ACC112 (cell line): ENCODE results near the gene EI24.

Experiments used
- H2AFZ ChIP-seq: fragments of 200-600 bp; sonication (generic); one replicate; pipeline ENCODE4 v1.6.0; 2017; ENCODE audit warnings: antibody characterized with exemption, low read length; ENCODE audit not compliant: unreplicated experiment
- H3K27ac ChIP-seq: fragments of 200-600 bp; sonication (generic); 2 replicates; pipeline ENCODE4 v1.5.1; 2014; ENCODE audit warnings: low read depth, mild to moderate bottlenecking, antibody characterized with exemption, low read length, moderate library complexity
- H3K27me3 ChIP-seq: fragments of 200-600 bp; sonication (generic); 2 replicates; pipeline ENCODE4 v1.6.1; 2014; ENCODE audit warnings: mild to moderate bottlenecking, antibody characterized with exemption, low read length, moderate library complexity, mixed read lengths; ENCODE audit not compliant: insufficient read depth
- H3K36me3 ChIP-seq: fragments of 200-600 bp; sonication (generic); 2 replicates; pipeline ENCODE4 v1.6.1; 2016; ENCODE audit warnings: mild to moderate bottlenecking, antibody characterized with exemption, low read length, moderate library complexity, mixed read lengths; ENCODE audit not compliant: insufficient read depth
- H3K4me1 ChIP-seq: fragments of 200-600 bp; sonication (generic); one replicate; pipeline ENCODE4 v1.6.1; 2016; ENCODE audit warnings: low read length, mixed read lengths; ENCODE audit not compliant: insufficient read depth, unreplicated experiment, control insufficient read depth
- H3K4me3 ChIP-seq: fragments of 200-600 bp; sonication (generic); 2 replicates; pipeline ENCODE4 v1.5.1; 2014; ENCODE audit warnings: mild to moderate bottlenecking, low read depth, low read length
- H3K79me2 ChIP-seq: fragments of 200-600 bp; sonication (generic); one replicate; pipeline ENCODE4 v1.6.0; 2016; ENCODE audit warnings: low read length; ENCODE audit not compliant: control insufficient read depth, unreplicated experiment, insufficient read depth

The EI24 gene

DNA sequence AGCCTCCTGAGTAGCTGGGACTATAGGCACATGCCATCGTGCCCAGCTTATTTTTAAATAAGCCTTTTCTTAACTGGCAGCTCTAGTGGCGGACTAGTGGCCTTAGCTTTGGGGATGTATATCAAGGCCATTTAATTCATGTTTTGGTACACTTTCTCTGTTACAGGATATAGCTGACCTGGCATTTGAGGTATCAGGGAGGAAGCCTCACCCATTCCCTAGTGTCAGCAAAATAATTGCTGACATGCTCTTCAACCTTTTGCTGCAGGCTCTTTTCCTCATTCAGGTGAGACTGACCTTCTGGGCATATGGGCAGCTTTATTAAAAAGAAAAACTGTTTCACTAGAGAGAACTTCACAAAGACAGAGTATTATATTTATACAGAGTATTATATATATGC lies 9.5 kb downstream of the EI24 start:
- Histone ChIP-seq H3K36me3 (peaks cover 31% of the 10 kb centered on the region), H3K27ac (no peak overlapping the region)

DNA sequence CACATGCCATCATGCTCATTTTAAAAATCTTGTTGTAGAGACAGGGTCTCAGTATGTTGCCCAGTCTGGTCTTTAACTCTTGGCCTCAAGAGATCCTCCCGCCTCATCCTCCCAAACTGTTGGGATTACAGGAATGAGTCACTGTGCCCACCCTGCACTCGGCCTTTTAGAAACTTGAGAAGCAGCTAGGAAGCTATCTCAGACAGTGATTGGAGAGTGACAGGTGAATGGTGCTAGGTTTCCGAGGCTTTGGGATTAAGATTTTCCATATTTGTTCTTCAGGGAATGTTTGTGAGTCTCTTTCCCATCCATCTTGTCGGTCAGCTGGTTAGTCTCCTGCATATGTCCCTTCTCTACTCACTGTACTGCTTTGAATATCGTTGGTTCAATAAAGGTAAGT lies 10.5 kb downstream of the EI24 start:
- Histone ChIP-seq H3K27me3 (no peaks in the 10 kb centered on the region), H3K27ac (no peak overlapping the region), H3K4me3 (no peak overlapping the region), H3K79me2 (no peaks in the 10 kb centered on the region), H3K4me1 (no peaks in the 10 kb centered on the region), H2AFZ (no peak overlapping the region), H3K36me3 (peaks cover 31% of the 10 kb centered on the region)

More for the DNA sequence above, 9.5 kb downstream of the EI24 start:
- H2AFZ ChIP-seq = no peak overlapping the region
- no peaks in the 10 kb centered on the region for H3K79me2 ChIP-seq
- H3K4me3 ChIP-seq = no peak overlapping the region
- no peaks in the 10 kb centered on the region for H3K4me1 ChIP-seq
- H3K27me3 ChIP-seq = no peaks in the 10 kb centered on the region

GRCh38 chr11:125583496-125583895 lies 14.2 kb downstream of the EI24 start:
- Histone ChIP-seq H3K27me3 (no peaks in the 10 kb centered on the region), H3K36me3 (peaks cover 13% of the 10 kb centered on the region), H2AFZ (no peak overlapping the region), H3K4me1 (peaks cover 5% of the 10 kb centered on the region), H3K79me2 (no peaks in the 10 kb centered on the region), H3K27ac (no peak overlapping the region), H3K4me3 (no peak overlapping the region)

DNA sequence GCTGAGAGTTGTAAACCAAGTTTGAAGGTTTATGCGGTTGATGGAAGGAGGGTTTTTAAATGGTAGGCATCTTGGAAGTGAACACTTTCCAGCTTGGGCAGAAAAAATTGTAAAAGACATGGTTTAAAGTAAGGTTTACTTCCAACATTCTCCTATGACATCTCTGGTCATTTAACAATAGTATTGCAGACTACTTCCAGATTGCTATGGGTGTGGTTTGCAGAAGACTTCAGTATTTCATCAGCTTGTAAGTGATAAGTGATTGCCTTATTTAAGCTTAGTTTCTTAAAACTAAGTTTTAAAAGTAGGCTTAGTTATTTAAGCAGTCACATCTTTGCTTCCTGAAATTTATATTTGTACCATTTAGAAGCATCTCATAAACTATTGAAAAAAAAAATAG lies 16.2 kb downstream of the EI24 start:
- H2AFZ ChIP-seq = no peak overlapping the region
- no peak overlapping the region for H3K27ac ChIP-seq
- no peak overlapping the region for H3K4me3 ChIP-seq
- no peaks in the 10 kb centered on the region for H3K27me3 ChIP-seq
- H3K36me3 ChIP-seq = peaks cover 7% of the 10 kb centered on the region
- H3K79me2 ChIP-seq = no peaks in the 10 kb centered on the region
- H3K4me1 ChIP-seq = peaks cover 9% of the 10 kb centered on the region

GRCh38 chr11:125586623-125587022 lies 17.3 kb downstream of the EI24 start:
- H2AFZ ChIP-seq = no peak overlapping the region
- H3K4me3 ChIP-seq = no peak overlapping the region
- H3K79me2 ChIP-seq = peaks cover 4% of the 10 kb centered on the region
- no peaks in the 10 kb centered on the region for H3K27me3 ChIP-seq
- H3K27ac ChIP-seq = no peak overlapping the region
- peaks cover 9% of the 10 kb centered on the region for H3K4me1 ChIP-seq
- H3K36me3 ChIP-seq = peaks cover 3% of the 10 kb centered on the region; the same call in 1 of the 2 replicates

DNA sequence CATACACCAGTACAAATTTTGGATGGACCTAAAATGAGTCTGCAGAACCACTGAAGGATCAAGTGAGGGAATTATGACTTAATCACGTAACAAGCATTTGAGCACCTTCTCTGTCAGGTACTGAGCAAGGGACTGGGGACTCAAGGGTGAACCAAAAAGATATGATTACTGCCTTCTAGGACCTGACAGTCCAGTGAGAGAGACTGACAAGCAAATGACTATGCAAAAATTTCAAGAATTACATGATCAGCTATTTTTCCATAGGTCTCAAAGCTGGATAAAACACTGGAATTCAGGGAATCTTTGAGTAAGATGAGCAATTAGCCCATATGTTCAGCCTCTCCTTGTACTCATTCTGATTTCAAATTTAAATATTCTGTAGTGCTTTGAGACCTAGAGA lies 18.2 kb downstream of the EI24 start:
- Histone ChIP-seq H3K36me3 (peaks cover 3% of the 10 kb centered on the region; the same call in 1 of the 2 replicates), H3K27me3 (no peaks in the 10 kb centered on the region), H2AFZ (no peak overlapping the region), H3K4me1 (peaks cover 9% of the 10 kb centered on the region), H3K79me2 (peaks cover 6% of the 10 kb centered on the region), H3K4me3 (no peak overlapping the region), H3K27ac (no peak overlapping the region)

GRCh38 chr11:125588505-125588904 lies 19.2 kb downstream of the EI24 start:
- peaks cover 9% of the 10 kb centered on the region for H3K4me1 ChIP-seq
- peak overlapping the region; percentile 38; the same call in 1 of the 2 replicates for H3K27ac ChIP-seq
- H3K36me3 ChIP-seq = peaks cover 3% of the 10 kb centered on the region; the same call in 1 of the 2 replicates
- H2AFZ ChIP-seq = no peak overlapping the region
- H3K27me3 ChIP-seq = no peaks in the 10 kb centered on the region
- H3K79me2 ChIP-seq = peaks cover 14% of the 10 kb centered on the region
- peak overlapping the region; percentile 49; the same call in 1 of the 2 replicates for H3K4me3 ChIP-seq

DNA sequence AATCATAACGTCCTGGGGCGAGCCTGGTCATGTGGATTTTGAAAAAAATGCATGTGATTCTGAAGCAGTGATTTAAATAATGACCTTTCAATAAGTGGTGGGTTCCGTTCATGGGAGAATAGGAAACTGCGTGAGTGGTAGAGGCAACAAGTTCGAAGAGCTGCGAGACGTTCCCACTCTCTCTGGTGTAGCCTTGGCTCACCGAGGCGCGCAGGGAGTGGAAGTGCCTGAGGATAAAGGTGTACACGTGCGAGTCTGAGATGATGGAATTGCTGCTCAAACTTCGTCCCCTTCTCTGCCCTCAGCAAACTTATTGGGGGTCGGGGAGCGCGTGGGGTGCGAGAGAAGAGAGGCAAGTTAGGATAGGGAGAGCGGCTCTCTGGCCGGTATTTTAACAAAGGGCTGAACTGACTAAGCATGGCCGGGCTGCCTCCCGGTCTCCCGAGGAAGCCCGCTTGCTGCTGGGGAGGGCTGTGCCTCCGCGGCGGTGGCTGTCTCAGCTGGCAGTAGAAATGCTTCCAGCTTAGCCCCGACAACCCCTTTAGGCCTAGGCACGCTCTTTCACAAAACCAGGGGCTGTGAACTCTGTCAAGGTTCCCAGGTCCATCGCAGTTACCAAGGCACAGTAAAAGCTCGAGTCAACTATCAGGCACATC lies 22.5 kb downstream of the EI24 start:
- Histone ChIP-seq H3K4me3 (peak overlapping the region; percentile 98), H3K27me3 (no peaks in the 10 kb centered on the region), H3K36me3 (peaks cover 4% of the 10 kb centered on the region; the same call in 1 of the 2 replicates), H3K27ac (peak overlapping the region; percentile 88), H3K4me1 (peaks cover 21% of the 10 kb centered on the region), H2AFZ (peak overlapping the region; percentile 79), H3K79me2 (peaks cover 47% of the 10 kb centered on the region)

GRCh38 chr11:125592305-125593113 lies 23.2 kb downstream of the EI24 start, which contains the start of gene STT3A:
STT3A (plus strand) TSS chr11:125592852; CDS start chr11:125595916, 3,064 bp downstream.
- peaks cover 21% of the 10 kb centered on the region for H3K4me1 ChIP-seq
- peaks cover 11% of the 10 kb centered on the region; the same call in 1 of the 2 replicates for H3K36me3 ChIP-seq
- no peaks in the 10 kb centered on the region for H3K27me3 ChIP-seq
- H3K79me2 ChIP-seq = peaks cover 54% of the 10 kb centered on the region
- peak within 1 kb of the TSS; percentile 98 for H3K4me3 ChIP-seq
- H3K27ac ChIP-seq = peak within 1 kb of the TSS; percentile 88
- peak within 1 kb of the TSS; percentile 88 for H2AFZ ChIP-seq

- peaks cover 56% of the 10 kb centered on the region for H3K79me2 ChIP-seq
- peaks cover 12% of the 10 kb centered on the region; the same call in 1 of the 2 replicates for H3K36me3 ChIP-seq
- peak overlapping the region; percentile 98 for H3K4me3 ChIP-seq
- no peaks in the 10 kb centered on the region for H3K27me3 ChIP-seq
- H2AFZ ChIP-seq = peak overlapping the region; percentile 88
- peaks cover 19% of the 10 kb centered on the region for H3K4me1 ChIP-seq
- H3K27ac ChIP-seq = peak overlapping the region; percentile 76
Observed at GRCh38 chr11:125593114-125593820, 24.0 kb downstream of the EI24 start.
